Measurements from ENCODE around the gene LIG3. TPM values are rescaled to one million over a fixed set of nuclear protein-coding genes. Genes with fewer than 3 reads are reported as not detected.
"Not testable (repeated sequence)": the region's sequence is repeated elsewhere in the genome, so short reads cannot be mapped to it uniquely, and the experiment has no call there.

LIG3 gene
- total RNA-seq, 1 donor from 2014 or later: 16.5 TPM

GRCh38 chr17:35041390-35041789 lies 61.1 kb downstream of the LIG3 start:
- H3K27ac ChIP-seq (replicated peaks): no peak overlapping the region
- no peak overlapping the region for H3K4me3 ChIP-seq
- DNase-seq: no peak
- no peaks in the 10 kb centered on the region for H3K9me3 ChIP-seq (replicated peaks)
- no peaks in the 10 kb centered on the region for H3K27me3 ChIP-seq (ENCODE audit: low read depth)
- TF ChIP-seq CTCF (IDR thresholded peaks at IDR 0.05; ENCODE audit: borderline replicate concordance): no peak
- no peaks in the 10 kb centered on the region for H3K4me1 ChIP-seq
- intact Hi-C loops (cut with micrococcal nuclease): no loop called here
- no peaks in the 10 kb centered on the region for H3K36me3 ChIP-seq

GRCh38 chr17:35044181-35044580 lies 63.9 kb downstream of the LIG3 start:
- no peak for DNase-seq

GRCh38 chr17:35045458-35045979 lies 65.2 kb downstream of the LIG3 start:
- H3K4me1 ChIP-seq; intact Hi-C loops (cut with micrococcal nuclease); H3K36me3 ChIP-seq; H3K9me3 ChIP-seq (replicated peaks); H3K27me3 ChIP-seq (ENCODE audit: low read depth); H3K27ac ChIP-seq (replicated peaks); DNase-seq; H3K4me3 ChIP-seq: not testable (repeated sequence)

More at GRCh38 chr17:35044181-35044580, 63.9 kb downstream of the LIG3 start:
- Histone ChIP-seq H3K4me1 (no peaks in the 10 kb centered on the region), H3K9me3 (replicated peaks) (no peaks in the 10 kb centered on the region), H3K36me3 (no peaks in the 10 kb centered on the region), H3K27me3 (ENCODE audit: low read depth) (no peaks in the 10 kb centered on the region), H3K4me3 (no peak overlapping the region), H3K27ac (replicated peaks) (no peak overlapping the region)
- TF ChIP-seq CTCF (IDR thresholded peaks at IDR 0.05; ENCODE audit: borderline replicate concordance): no peak
- intact Hi-C loops (cut with micrococcal nuclease): no loop called here

- no peak overlapping the region for H3K27ac ChIP-seq (replicated peaks)
- H3K4me1 ChIP-seq: peaks cover 12% of the 10 kb centered on the region
- no peaks in the 10 kb centered on the region for H3K9me3 ChIP-seq (replicated peaks)
- H3K4me3 ChIP-seq: no peak overlapping the region
- intact Hi-C loops (cut with micrococcal nuclease): no loop called here
- H3K27me3 ChIP-seq (ENCODE audit: low read depth): no peaks in the 10 kb centered on the region
- TF ChIP-seq CTCF (IDR thresholded peaks at IDR 0.05; ENCODE audit: borderline replicate concordance): no peak
- H3K36me3 ChIP-seq: no peaks in the 10 kb centered on the region
- no peak for DNase-seq
These were observed 65.9 kb downstream of the LIG3 start for GRCh38 chr17:35046245-35046644.

- intact Hi-C loops (cut with micrococcal nuclease): no loop called here
- H3K27ac ChIP-seq (replicated peaks): no peak overlapping the region
- no peak for DNase-seq
- TF ChIP-seq CTCF (IDR thresholded peaks at IDR 0.05; ENCODE audit: borderline replicate concordance): no peak
- peaks cover 17% of the 10 kb centered on the region for H3K4me1 ChIP-seq
- no peaks in the 10 kb centered on the region for H3K36me3 ChIP-seq
- H3K27me3 ChIP-seq (ENCODE audit: low read depth): no peaks in the 10 kb centered on the region
- H3K4me3 ChIP-seq: no peak overlapping the region
- no peaks in the 10 kb centered on the region for H3K9me3 ChIP-seq (replicated peaks)
These were observed 66.5 kb downstream of the LIG3 start for GRCh38 chr17:35046740-35047283.

GRCh38 chr17:35048685-35049379 lies 68.5 kb downstream of the LIG3 start:
- Histone ChIP-seq H3K9me3 (replicated peaks) (no peaks in the 10 kb centered on the region), H3K27me3 (ENCODE audit: low read depth) (no peaks in the 10 kb centered on the region), H3K4me1 (peaks cover 32% of the 10 kb centered on the region), H3K27ac (replicated peaks) (no peak overlapping the region), H3K36me3 (no peaks in the 10 kb centered on the region), H3K4me3 (no peak overlapping the region)
- TF ChIP-seq CTCF (IDR thresholded peaks at IDR 0.05; ENCODE audit: borderline replicate concordance): no peak
- intact Hi-C loops (cut with micrococcal nuclease): no loop called here
- DNase-seq: no peak

Data from left ventricle myocardium inferior (tissue), 1 donor.